Left kidney (tissue), 8 donors: ENCODE measurements around the gene NUDT4. TPM values are rescaled to one million over a fixed set of nuclear protein-coding genes. Genes with fewer than 3 reads are reported as not detected.

Experiments used
- DNase-seq: peaks from one replicate; pipeline ENCODE4 v3.0.0-alpha.2; 2013
- long read RNA-seq, 8 donors: transcript quantifications; one replicate each; lab custom pipeline, GENCODE V29; 2026
- polyA plus RNA-seq: library from polyadenylated mRNA; unstranded; fragments of 120-200 nt; gene quantifications from one replicate; pipeline ENCODE4 v1.2.1, GENCODE V29; 2013; ENCODE audit not compliant: insufficient read length

NUDT4 gene
- 130 TPM for polyA plus RNA-seq
- long read RNA-seq, donor 1, full-length matches to known transcripts: 75 of 278 reads
- long read RNA-seq, donor 1, partial matches to known transcripts: 203 of 278 reads
- long read RNA-seq, donor 1, other reads (novel, unspliced or antisense): 0 of 278 reads
- long read RNA-seq, donor 2, full-length matches to known transcripts: 52 of 161 reads
- long read RNA-seq, donor 2, partial matches to known transcripts: 109 of 161 reads
- long read RNA-seq, donor 2, other reads (novel, unspliced or antisense): 0 of 161 reads
- long read RNA-seq, donor 3, full-length matches to known transcripts: 49 of 140 reads
- long read RNA-seq, donor 3, partial matches to known transcripts: 91 of 140 reads
- long read RNA-seq, donor 3, other reads (novel, unspliced or antisense): 0 of 140 reads
- long read RNA-seq, donor 4, full-length matches to known transcripts: 6 of 6 reads
- long read RNA-seq, donor 4, partial matches to known transcripts: 0 of 6 reads
- long read RNA-seq, donor 4, other reads (novel, unspliced or antisense): 0 of 6 reads
- long read RNA-seq, donor 5, full-length matches to known transcripts: 65 of 65 reads
- long read RNA-seq, donor 5, partial matches to known transcripts: 0 of 65 reads
- long read RNA-seq, donor 5, other reads (novel, unspliced or antisense): 0 of 65 reads
- long read RNA-seq, donor 6, full-length matches to known transcripts: 79 of 85 reads
- long read RNA-seq, donor 6, partial matches to known transcripts: 6 of 85 reads
- long read RNA-seq, donor 6, other reads (novel, unspliced or antisense): 0 of 85 reads
- long read RNA-seq, donor 7, full-length matches to known transcripts: 90 of 101 reads
- long read RNA-seq, donor 7, partial matches to known transcripts: 11 of 101 reads
- long read RNA-seq, donor 7, other reads (novel, unspliced or antisense): 0 of 101 reads
- long read RNA-seq, donor 8, full-length matches to known transcripts: 46 of 46 reads
- long read RNA-seq, donor 8, partial matches to known transcripts: 0 of 46 reads
- long read RNA-seq, donor 8, other reads (novel, unspliced or antisense): 0 of 46 reads

DNA sequence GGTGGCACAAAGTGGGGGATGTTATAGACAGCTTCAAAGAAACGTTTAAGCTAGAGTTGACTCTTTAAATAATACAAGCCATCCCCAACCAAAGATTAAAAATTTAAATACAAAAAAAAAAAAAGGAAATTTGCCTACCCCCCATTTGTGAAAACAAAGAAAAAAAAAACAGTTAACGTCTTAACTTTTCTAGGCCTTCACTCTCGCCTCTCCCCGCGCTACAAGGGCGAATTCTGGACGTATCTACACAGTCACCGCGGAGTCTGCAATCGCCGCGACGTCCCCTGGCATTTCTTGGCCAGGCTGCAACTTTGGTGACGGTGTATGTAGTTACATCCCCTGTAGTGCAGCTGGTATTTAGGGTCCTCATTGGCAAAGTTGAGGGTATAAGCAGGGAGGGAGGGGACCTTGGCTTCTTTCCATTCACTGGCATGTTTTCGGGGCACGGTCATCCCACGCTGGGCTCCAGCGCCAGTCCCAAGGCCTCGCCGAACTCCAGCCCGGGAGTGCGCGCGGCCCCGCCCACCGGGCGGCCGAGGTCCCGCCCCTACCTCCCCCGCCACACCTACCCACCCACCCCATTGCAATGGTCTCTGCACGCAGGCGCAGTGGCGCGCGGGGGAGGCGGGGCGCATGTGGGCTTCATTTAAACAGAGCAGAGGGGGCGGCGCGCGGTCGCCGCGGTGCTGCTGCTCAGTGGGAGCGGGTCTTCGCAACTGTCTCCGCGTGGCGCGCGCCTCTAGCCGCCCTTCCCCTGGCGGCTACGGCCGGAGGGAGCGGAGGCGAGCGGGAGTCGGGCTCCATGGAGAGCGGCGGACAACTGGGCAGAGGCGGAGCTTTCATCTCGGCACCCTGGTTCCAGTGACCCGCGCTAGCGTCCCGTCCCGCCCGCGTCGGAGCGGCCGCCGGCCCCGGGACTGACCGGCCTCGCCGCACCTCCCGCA lies at the start of gene NUDT4:
Gene NUDT4 (plus strand): TSS at position 674 of the 944 bp plus-strand sequence. CDS start 398 bp downstream, outside the sequence.
- peak; percentile 97 for DNase-seq

- DNase-seq: no peak
Measured at GRCh38 chr12:93333054-93333453, 44.7 kb upstream of the NUDT4 start.

- no peak for DNase-seq
Measured at GRCh38 chr12:93333828-93334227, 43.9 kb upstream of the NUDT4 start.

- DNase-seq: no peak
Measured at GRCh38 chr12:93335603-93336162, 42.0 kb upstream of the NUDT4 start.

DNA sequence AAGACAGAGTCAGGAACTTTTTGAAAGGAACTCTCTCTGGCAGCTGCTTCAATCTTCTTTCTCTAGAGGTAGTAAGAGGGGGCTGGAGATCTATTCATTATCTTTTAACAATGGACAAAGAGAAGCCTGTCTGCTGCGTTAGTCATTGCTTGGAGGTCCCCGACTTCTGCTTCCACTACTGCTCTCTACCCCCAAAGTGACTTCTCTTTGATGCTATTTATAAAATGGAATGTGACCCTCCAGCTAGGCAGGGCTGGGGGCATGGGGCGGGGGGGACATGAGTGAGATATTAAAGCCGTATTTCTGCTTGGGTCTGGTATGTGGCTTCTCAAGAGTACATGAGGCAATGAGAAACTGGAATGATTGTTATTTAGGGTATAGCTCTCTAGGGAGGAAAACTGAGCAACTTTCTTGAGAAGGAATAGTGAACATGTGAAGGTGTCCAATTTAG lies 41.4 kb upstream of the NUDT4 start:
- DNase-seq: no peak

GRCh38 chr12:93338598-93338997 lies 39.1 kb upstream of the NUDT4 start:
- no peak for DNase-seq

GRCh38 chr12:93339695-93340094 lies 38.0 kb upstream of the NUDT4 start:
- DNase-seq: no peak

DNA sequence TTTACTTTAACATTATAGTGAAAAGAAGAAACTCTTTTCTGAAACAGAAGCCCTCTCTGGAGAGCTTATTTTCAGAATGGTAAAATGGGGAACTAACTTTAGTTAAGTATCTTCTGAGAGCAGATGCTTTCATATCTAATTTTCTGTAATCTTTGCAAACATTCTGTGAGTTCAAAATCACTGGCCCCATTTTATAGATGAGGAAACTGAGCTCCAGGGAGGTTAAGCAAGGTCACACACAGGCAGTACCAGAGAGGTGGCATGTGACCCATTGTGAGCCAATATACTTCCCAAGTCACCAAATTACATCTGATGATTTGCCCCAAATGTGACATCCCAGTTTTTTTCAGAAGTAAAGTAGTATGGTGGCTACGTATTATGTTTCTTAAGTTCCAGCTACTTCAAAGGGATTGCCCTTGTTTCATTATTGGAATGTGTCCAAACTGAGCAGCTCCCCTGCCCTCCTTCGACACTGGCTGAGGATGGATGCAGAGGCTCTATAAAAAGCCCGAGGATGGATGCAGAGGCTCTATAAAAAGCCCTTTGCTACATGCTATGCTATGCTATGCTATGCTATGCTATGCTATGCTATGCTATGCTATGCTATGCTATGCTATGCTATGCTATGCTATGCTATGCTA lies 36.2 kb upstream of the NUDT4 start:
- DNase-seq: no peak

- DNase-seq: no peak
Measured at GRCh38 chr12:93347054-93347785, 30.5 kb upstream of the NUDT4 start.

DNA sequence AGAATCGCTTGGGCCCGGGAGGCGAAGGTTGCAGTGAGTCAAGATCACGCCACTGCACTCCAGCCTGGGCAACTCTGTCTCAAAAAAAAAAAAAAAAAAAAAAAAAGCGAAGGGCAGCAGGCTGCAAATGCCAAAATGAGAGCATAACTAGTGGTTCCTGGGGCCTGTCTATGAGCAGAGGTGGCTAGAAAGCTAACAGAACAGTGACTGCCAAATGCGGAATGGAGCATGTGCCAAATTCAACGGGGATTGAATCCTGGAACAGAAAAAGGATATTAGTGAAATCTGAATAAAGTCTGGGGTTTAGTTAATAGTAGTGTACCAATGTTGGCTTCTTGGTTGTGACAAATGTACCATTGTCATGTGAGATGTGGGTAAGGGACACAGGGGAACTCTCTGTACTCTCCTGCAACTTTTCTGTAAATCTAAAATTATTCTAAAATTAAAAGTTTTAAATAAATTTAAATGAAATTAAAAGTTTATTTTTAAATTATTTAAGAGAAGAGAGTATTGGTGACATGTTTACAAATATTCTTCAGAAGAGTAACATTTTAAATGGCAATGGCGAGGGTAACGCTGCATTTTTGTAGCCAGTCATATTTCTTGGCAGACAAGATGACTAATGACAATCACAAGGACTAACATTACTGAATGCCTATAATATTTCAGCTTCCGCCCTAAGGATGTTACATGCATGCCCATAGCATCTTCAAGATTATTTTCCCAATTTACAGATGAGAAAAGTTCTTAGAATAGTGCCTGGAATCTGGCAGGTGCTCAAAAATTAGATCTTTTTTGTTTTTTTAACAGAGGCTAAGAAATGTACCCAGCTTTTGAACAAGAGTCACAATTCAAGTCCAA lies 28.9 kb upstream of the NUDT4 start:
- no peak for DNase-seq

- DNase-seq: no peak
Measured at GRCh38 chr12:93351726-93352125, 26.0 kb upstream of the NUDT4 start.

GRCh38 chr12:93352321-93352720 lies 25.4 kb upstream of the NUDT4 start:
- no peak for DNase-seq

- DNase-seq: no peak
Measured at GRCh38 chr12:93356214-93356613, 21.5 kb upstream of the NUDT4 start.

DNA sequence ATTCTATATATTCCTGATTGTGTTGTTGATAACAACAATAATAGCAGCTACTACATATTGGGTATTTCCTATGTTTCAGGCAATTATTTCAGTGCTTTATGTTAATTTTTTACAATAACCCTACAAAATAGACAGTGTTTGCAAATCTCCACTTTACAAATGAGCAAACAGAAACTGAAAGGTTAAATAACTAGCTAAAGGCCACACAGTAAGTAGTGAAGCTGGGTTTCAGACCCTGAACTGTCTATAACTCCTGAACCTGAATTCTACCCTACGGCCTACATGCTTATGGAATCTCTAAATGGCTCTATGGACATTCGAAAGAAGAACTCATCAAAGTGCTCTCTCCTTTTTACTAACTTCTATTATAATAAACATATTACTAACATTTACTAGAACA lies 19.7 kb upstream of the NUDT4 start:
- DNase-seq: no peak

DNA sequence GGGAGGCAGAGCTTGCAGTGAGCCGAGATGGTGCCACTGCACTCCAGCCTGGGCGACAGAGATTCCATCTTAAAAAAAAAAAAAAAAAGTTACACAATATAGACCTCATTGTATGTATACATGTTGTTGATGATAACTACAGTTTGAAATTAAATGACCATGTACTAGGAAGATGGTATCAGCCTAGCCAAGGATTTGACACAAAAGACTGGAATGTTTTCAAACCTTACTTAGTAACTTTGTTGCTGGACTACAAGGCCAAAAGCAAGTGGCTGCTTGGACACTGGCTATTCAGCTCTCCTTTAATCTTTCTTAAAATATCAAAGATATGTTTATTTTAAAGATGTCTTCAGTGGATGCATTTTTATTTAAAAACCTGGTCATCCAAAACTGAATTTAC lies 18.9 kb upstream of the NUDT4 start:
- no peak for DNase-seq

GRCh38 chr12:93360688-93361087 lies 17.0 kb upstream of the NUDT4 start:
- no peak for DNase-seq

GRCh38 chr12:93361151-93361919 lies 16.4 kb upstream of the NUDT4 start:
- DNase-seq: no peak

DNA sequence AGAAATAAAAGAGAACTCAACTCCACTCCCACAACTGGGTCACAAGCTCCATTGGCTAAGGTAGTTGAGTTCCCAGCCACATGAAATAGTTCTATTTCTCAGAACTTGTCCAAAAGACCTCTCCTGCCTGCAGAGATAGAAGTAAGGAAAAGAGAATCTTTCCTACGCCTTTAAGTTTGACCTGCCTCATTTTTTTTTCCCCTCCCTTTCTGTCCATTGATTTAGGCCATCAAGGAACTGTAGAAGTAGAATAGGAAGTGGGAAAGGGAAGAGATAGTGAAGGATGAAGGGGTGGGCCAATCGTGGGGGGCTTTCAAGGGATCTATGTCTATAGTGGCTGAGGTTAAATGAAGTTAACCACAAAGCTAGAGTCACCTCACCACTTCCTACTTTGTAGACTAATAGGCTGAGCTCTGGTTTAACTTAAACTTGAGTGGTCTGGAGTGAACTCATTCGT lies 13.9 kb upstream of the NUDT4 start:
- DNase-seq: no peak
